Stimulated activated CD4-positive, alpha-beta T cell treated with anti-CD3 and anti-CD28 coated beads, Interleukin-4, amount 100 ng/mL, for 48 hours (primary cell): ENCODE measurements around the gene UBE2O.

Experiments used
- DNase-seq, 2 donors: peaks; one replicate each; pipeline ENCODE4 v3.0.0-alpha.2; 2020; ENCODE audit warnings: low read depth in 2 of 2

Gene UBE2O

DNA sequence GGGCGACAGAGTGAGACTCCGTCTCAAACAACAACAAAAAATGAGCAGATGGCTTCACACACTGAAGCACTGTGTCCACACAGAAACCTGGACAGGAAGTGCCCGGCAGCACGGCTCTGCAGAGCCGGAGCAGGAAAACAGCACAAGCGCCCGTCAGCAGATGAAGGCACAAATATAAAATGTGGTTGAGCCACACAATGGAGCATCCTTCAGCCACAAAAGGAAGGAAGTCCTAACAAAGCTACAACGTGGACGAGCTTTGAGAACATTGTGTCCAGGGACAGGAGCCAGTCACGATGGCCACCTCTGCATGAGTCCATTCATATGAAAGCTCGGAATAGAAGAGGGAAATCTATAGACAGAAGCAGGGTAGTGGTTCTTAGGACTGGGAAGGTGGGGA is 32.6 kb upstream of the UBE2O start:
- DNase-seq, result no peak

DNA sequence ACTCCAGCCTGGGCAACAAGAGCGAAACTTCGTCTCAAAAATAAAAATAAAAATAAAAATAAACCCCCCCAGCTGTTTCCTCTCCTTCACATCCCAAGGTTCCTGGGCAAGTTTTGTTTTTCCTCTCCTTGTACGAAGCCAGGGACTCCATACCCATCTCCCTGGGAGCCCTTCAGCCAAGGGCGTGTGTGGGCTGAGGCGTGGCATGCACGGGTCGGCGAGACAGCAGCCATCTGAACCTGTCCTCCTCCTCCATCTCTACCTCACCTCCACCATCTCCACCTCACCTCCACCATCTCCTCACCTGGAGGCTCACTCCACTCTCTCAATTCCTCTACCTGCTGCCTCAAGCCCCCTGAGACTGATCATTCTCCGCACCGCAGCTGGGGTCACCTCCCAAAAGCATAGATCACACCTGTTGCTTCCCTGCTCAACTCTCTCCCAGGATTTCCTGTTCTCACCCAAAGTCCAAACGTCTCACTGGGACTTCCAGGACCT is 31.3 kb upstream of the UBE2O start:
- DNase-seq, result no peak

- no peak for DNase-seq
Measured at GRCh38 chr17:76481071-76481655, 28.2 kb upstream of the UBE2O start.

- no peak for DNase-seq
Measured at GRCh38 chr17:76480632-76481031, 27.7 kb upstream of the UBE2O start.

DNA sequence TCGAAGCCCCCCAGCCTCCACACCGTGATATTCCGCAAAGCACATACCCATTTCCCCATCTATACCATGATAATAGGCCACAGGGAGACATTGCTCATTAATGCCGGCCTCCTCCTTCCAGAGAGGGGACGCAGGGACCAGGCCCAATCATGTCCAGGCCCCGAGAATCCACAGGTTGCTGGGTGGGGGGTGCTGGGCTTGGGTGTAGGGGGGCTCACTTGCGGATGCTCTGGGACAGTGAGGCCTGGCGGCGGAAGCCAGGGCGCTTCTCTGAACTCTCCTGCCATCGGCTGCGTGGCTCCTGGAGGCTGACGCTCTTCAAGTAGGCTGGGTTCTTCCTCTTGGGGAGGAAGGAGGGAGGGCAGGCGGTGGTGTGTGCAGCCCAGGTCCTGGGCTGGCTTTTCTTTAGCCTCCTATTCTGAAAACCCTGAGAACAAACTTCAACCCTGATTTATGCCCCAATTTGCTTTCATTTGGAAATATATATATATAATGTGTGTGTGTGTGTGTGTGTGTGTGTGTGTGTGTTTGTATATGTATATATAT is 26.6 kb upstream of the UBE2O start:
- DNase-seq, result no peak

DNA sequence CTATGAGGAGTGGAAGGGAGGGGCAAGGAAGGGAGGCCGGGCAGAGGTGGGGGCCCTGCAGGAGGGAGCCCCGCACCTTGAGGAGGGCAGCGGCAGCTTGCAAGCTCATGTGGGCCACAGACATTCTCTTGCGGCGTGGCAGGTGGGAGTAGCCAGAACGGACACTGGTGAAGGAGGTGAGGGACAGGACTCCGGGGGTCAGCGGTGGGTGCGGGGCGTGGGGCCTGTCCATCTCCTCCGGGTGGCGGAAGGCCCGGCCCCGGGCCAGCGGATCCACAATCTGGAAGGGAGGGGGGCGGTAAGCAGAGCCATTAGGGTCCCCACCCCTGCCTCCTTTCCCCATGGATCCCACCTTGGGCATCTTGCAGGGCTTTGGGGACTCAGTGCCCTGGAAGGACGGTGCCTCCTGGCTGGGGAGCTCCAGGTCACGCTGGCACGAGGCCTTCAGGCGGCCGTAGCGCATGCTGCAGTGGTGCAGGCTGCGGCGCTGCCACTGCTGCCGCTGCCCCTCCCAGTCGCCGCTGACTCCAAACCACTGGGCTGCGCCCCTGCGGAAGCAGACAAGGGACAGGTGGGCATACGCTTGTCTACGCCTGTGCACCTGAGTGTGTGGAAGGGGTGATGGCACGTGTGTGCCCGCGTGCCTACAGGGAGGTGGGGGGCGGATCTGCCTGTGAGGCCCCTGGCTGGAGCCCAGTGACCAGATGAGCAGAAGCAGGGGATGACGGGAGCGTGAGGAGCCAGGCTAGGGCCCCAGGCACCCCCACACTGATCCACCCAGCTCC is 26.0 kb upstream of the UBE2O start:
- DNase-seq, result no peak

GRCh38 chr17:76478097-76478496 is 25.1 kb upstream of the UBE2O start:
- DNase-seq, result no peak

DNA sequence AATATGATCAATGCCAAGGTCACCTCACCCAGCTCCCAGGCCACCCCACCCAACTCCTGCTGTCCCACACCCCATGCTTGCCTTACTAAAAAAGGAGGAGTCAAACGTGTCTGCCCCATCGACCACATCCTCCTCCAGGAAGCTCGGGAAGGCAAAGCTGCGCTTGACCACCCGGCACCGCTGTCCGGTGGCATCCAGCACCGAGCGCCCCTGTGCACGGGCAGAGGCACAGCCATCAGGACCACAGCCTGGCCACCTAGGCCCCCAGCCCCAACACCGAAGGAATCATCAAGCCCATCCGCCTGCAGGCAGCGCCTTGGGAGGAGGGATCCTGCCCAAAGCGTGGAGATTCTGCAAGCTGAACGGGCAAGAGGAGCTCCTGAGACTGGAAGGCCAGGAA is 24.6 kb upstream of the UBE2O start:
- no peak for DNase-seq

- DNase-seq, result no peak
Measured at GRCh38 chr17:76476736-76477135, 23.8 kb upstream of the UBE2O start.

- DNase-seq, result no peak
Measured at GRCh38 chr17:76475302-76475701, 22.4 kb upstream of the UBE2O start.

GRCh38 chr17:76474894-76475293 is 21.9 kb upstream of the UBE2O start:
- no peak for DNase-seq

- no peak for DNase-seq
Measured at GRCh38 chr17:76474238-76474637, 21.3 kb upstream of the UBE2O start.

DNA sequence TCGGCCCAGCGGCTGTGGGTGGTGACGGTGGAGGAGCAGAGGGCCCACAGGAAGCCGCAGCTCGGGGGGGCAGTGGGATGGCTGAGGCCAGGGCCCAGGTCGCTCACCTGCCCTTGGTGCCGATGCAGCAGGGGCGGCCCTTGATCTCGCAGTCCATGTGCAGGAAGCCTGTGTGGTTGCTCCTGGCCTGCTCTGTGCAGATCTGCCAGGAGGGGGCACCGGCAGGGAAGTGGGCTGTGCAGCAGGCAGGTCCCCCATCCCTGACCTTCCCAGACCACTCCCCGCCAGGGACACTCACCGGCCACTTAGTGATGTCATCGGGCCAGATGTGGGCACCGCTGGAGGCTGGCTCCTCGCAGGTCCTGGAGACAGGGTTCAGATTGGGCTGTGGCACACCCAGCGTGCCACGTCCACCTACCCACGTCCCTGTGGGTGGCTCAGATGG is 20.6 kb upstream of the UBE2O start:
- DNase-seq, result no peak

DNA sequence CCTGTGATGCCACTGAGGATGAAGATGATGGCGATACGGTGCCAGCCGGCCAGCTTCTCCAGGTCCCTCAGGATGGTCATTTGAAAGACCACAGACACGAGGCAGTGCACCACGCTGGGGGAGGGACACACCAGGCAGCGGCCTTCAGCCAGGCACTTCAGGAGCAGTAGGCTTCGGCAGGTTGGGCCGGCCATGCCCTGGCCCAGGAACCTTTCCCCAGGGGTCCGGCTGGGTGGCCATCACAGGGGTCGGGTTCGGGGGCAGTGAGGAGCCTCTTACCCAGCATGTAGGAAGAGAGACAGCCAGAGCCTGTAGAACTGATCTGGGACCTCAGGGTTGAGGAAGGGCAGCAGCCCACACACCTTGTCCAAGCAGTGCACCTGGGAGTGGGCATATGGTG is 19.8 kb upstream of the UBE2O start:
- no peak for DNase-seq

GRCh38 chr17:76472258-76472645 is 19.3 kb upstream of the UBE2O start:
- no peak for DNase-seq

DNA sequence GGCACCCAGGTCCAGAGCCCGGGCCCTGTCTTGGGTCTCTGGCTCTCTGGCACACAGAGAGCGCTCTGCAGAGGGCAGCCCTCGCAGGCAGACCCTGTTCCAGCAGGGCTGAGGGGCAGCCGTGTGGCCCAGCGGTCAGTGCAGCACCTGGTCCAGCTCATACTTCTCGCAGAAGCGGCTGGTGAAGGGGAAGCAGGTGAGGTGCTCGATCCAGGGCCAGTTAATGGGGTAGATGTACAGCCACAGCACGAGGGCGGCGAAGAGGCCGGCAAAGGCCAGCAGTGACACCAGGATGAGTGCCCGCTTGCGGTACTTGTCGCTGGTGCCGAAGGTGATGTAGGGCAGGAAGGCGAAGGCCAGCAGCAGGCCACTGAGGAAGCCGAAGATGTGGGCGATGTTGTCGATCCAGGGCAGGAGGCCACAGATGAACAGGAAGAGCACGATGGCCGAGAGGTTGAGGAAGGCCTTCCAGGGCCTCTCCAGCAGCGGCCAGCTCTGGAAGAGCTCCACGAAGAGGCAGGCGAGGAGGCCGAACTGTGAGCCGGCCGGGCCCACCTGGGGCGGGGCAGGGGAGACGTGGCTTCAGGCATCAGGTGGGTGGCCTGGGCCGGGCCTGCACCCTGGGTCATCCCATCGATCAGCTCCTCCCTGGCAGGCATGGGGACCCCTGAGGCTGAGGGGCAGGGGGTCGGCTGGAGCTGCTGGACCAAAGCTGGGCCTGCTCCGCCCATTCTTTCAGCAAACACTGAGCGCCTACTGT is 18.7 kb upstream of the UBE2O start:
- DNase-seq, result no peak

DNA sequence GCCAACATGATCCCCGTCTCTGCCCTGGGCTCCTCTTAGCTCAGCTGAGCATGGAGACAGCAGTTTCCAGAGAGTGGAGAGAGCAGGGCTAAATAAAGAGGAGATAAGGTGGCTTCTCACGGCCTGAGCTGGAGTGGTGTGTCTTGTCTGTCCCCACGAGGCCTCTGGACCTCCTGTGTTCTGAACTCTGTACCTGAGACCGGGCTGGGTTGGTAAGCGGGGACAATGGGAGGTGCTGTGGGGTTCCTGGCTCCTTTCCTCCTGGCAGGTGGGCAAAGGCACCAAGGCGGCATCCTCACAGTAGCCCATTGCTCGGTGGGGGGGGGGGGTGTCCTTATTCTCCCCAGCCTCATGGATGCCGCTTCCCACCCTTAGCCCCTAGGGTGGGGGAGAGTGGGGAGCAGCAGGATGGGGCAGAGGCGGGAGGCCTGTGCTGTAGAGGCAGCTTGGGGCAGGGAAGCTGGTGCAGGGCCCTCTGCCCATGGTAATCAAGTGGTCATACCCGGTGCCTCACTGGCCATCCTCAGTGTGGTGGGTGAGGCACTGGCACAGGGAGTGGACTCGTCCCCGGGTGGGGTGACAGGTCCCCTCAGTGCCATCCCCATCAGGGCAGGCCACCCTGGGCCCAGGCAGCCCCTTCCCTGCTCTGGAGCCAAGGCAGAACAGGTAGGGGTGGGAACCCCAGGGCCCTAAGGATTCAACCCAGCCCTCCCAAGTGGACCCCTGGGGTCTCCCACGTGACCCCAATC is 17.2 kb upstream of the UBE2O start:
- DNase-seq, result no peak

DNA sequence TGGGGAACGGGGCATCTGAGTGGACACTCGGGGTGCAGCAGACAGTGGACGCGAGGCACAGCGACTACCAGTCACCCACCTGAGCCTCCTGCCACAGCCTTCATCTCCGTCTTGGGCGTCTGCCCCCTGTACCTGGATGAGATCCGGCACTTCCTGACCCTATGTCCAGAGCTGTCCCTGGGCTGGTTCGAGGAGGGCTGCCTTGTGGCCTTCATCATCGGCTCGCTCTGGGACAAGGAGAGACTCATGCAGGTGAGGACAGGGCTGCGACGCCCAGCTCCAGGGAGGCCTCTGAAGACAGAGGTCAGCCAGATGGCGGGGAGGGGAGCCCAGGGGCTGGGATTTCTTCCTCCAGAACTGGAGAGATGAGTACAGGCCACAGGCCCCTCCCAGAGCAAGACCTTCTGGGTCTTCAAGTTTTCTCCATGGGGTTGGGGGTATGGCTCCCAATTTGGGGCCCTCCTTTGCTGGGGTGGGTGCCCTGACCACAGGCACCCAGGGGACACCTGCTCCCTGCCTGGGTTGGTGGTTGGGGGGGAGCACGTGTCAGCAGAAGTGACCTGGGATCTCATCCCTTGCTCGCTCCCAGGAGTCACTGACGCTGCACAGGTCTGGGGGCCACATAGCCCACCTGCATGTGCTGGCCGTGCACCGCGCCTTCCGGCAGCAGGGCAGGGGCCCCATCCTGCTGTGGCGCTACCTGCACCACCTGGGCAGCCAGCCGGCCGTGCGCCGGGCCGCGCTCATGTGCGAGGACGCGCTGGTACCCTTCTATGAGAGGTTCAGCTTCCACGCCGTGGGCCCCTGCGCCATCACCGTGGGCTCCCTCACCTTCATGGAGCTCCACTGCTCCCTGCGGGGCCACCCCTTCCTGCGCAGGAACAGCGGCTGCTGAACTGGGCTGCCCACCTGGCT is 16.4 kb upstream of the UBE2O start:
- DNase-seq, result no peak

DNA sequence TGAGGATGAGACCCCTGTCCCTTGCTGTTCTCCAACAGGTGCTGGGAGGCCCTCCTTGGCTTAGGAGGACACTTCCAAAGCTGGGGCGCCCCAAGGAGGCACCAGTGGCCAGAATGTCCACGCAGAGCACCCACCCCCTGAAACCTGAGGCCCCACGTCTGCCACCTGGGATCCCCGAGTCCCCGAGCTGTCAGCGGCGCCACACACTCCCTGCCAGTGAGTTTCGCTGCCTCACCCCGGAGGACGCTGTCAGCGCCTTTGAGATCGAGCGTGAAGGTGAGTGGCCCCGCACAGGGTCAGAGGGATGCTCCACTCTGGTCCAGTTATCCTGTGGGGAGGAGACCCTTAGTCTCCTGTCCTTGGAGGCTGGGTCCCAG is 15.7 kb upstream of the UBE2O start:
- DNase-seq, result no peak

- no peak for DNase-seq
Measured at GRCh38 chr17:76467809-76468633, 15.1 kb upstream of the UBE2O start.
